Caco-2 (cell line): ENCODE measurements around the gene SLC19A1. TPM values are rescaled to one million over a fixed set of nuclear protein-coding genes. Genes with fewer than 3 reads are reported as not detected.

ENCODE experiments used
- BruUV-seq: library from RNA; stranded (reverse); fragments of 400-500 nt; replicated peaks from 2 replicates; lab custom pipeline; 2021; lab: Mats Ljungman, UMichigan
- CTCF ChIA-PET: fragments of 300-600 bp; sonication (Branson Sonifier 250); formaldehyde crosslinking; loops from one replicate; lab custom pipeline; 2022; ENCODE audit warnings: antibody characterized with exemption; lab: Charles Lee
- POLR2A ChIA-PET: fragments of 300-600 bp; sonication (Branson Sonifier 250); formaldehyde crosslinking; loops from one replicate; lab custom pipeline; 2022; ENCODE audit warnings: antibody characterized with exemption; lab: Charles Lee
- DNase-seq, 2 experiments: peaks; one replicate each; pipeline versions ENCODE4 v3.0.0 to v3.0.0-alpha.2; 2020 to 2022
- H3K27me3 ChIP-seq: replicated peaks from 2 replicates; pipeline ENCODE4 v1.6.0; 2011; ENCODE audit warnings: low read length; ENCODE audit not compliant: control insufficient read depth, insufficient read depth
- H3K36me3 ChIP-seq: 2 replicates; pipeline ENCODE4 v1.5.1; 2011; ENCODE audit warnings: low read length; ENCODE audit not compliant: control insufficient read depth, insufficient read depth
- H3K4me1 ChIP-seq: fragments of 250-450 bp; sonication (Bioruptor Pico); 2 replicates; pipeline ENCODE4 v1.5.1; 2020; ENCODE audit warnings: mild to moderate bottlenecking
- H3K4me3 ChIP-seq: 2 replicates; pipeline ENCODE4 v1.5.1; 2011; ENCODE audit warnings: low read depth, mild to moderate bottlenecking, control low read depth, low read length
- H3K9me3 ChIP-seq: fragments of 250-450 bp; sonication (Bioruptor Pico); 2 replicates; pipeline ENCODE4 v1.5.1; 2020; ENCODE audit warnings: mild to moderate bottlenecking, moderate library complexity
- H3K27ac Mint-ChIP-seq: one replicate; pipeline ENCODE4 v1.8.0; 2022; ENCODE audit warnings: mixed read lengths; ENCODE audit not compliant: unreplicated experiment
- H3K27me3 Mint-ChIP-seq: one replicate; pipeline ENCODE4 v1.8.0; 2022; ENCODE audit warnings: mixed read lengths; ENCODE audit not compliant: insufficient read depth, unreplicated experiment
- H3K36me3 Mint-ChIP-seq: one replicate; pipeline ENCODE4 v1.8.0; 2022; ENCODE audit warnings: mild to moderate bottlenecking, mixed read lengths; ENCODE audit not compliant: insufficient read depth, unreplicated experiment
- H3K4me1 Mint-ChIP-seq: one replicate; pipeline ENCODE4 v1.8.0; 2022; ENCODE audit warnings: low read depth, mixed read lengths; ENCODE audit not compliant: unreplicated experiment
- H3K4me3 Mint-ChIP-seq: one replicate; pipeline ENCODE4 v1.8.0; 2022; ENCODE audit warnings: mild to moderate bottlenecking, moderate library complexity, mixed read lengths; ENCODE audit not compliant: unreplicated experiment
- H3K9me3 Mint-ChIP-seq: one replicate; pipeline ENCODE4 v1.8.0; 2022; ENCODE audit warnings: mixed read lengths; ENCODE audit not compliant: unreplicated experiment
- CTCF ChIP-seq, 2 experiments: fragments of 200-600 bp in 1 of 2; IDR thresholded peaks; 1 replicate in 1 of 2; 2 replicates in 1 of 2; pipeline versions ENCODE4 v1.5.1 to v1.8.0; 2011 to 2022; ENCODE audit warnings: antibody characterized with exemption in 1 of 2, control low read depth in 1 of 2, inconsistent platforms in 1 of 2, low read depth in 1 of 2, low read length in 1 of 2, mild to moderate bottlenecking in 1 of 2, moderate library complexity in 1 of 2; ENCODE audit not compliant: insufficient read depth in 1 of 2, severe bottlenecking in 1 of 2, unreplicated experiment in 1 of 2
- intact Hi-C: fragments of 100-400 bp; cut with micrococcal nuclease; formaldehyde crosslinking; loops from one replicate; pipeline ENCODE4 v1.10.0; 2022; ENCODE audit not compliant: unreplicated experiment
- total RNA-seq: library from RNA; stranded (reverse); gene quantifications from 2 replicates; pipeline ENCODE4 v1.2.3, GENCODE V29; 2022

The SLC19A1 gene
- total RNA-seq, 1 experiment from 2014 or later, result 45.4 TPM

- no peak for TF ChIP-seq CTCF (IDR thresholded peaks at IDR 0.05; ENCODE audit: insufficient read depth in 1 of 2, low read depth in 1 of 2, low read length in 1 of 2, severe bottlenecking in 1 of 2, unreplicated experiment in 1 of 2)
- CTCF ChIA-PET, result no interaction called here
Measured at GRCh38 chr21:45534636-45535331, 7.5 kb downstream of the SLC19A1 start.

GRCh38 chr21:45533846-45534635 lies 8.2 kb downstream of the SLC19A1 start:
- Mint-ChIP-seq H3K4me1 (no peaks in the 10 kb centered on the region), H3K4me3 (no peak overlapping the region), H3K27me3 (no peaks in the 10 kb centered on the region), H3K27ac (no peak overlapping the region), H3K36me3 (peaks cover 13% of the 10 kb centered on the region), H3K9me3 (no peaks in the 10 kb centered on the region)
- intact Hi-C loops, result no loop called here
- DNase-seq, result peak in 1 of 2 experiments; percentile 28
- no peaks in the 10 kb centered on the region for H3K27me3 ChIP-seq
- no peak overlapping the region for H3K4me3 ChIP-seq
- no TSS peak for BruUV-seq
- no peak for TF ChIP-seq CTCF (IDR thresholded peaks at IDR 0.05; ENCODE audit: insufficient read depth in 1 of 2, low read depth in 1 of 2, low read length in 1 of 2, severe bottlenecking in 1 of 2, unreplicated experiment in 1 of 2)
- ChIA-PET CTCF (no interaction called here), POLR2A (no interaction called here)
- no peaks in the 10 kb centered on the region for H3K36me3 ChIP-seq
- no peaks in the 10 kb centered on the region for H3K9me3 ChIP-seq
- H3K4me1 ChIP-seq, result no peaks in the 10 kb centered on the region

More at GRCh38 chr21:45534636-45535331, 7.5 kb downstream of the SLC19A1 start:
- Histone ChIP-seq H3K27me3 (no peaks in the 10 kb centered on the region), H3K36me3 (no peaks in the 10 kb centered on the region), H3K4me3 (no peak overlapping the region), H3K9me3 (no peaks in the 10 kb centered on the region), H3K4me1 (no peaks in the 10 kb centered on the region)
- BruUV-seq, result no TSS peak
- peak in 1 of 2 experiments; percentile 32 for DNase-seq
- POLR2A ChIA-PET, result no interaction called here
- H3K9me3 Mint-ChIP-seq, result no peaks in the 10 kb centered on the region
- H3K27ac Mint-ChIP-seq, result no peak overlapping the region
- intact Hi-C loops, result no loop called here
- peaks cover 13% of the 10 kb centered on the region for H3K36me3 Mint-ChIP-seq
- H3K27me3 Mint-ChIP-seq, result no peaks in the 10 kb centered on the region
- no peaks in the 10 kb centered on the region for H3K4me1 Mint-ChIP-seq
- no peak overlapping the region for H3K4me3 Mint-ChIP-seq

GRCh38 chr21:45533361-45533845 lies 8.8 kb downstream of the SLC19A1 start:
- Mint-ChIP-seq H3K4me1 (no peaks in the 10 kb centered on the region), H3K9me3 (no peaks in the 10 kb centered on the region)
- CTCF ChIA-PET, result interaction anchor here (0.7 kb wide), 1 partner anchor 8 kb away, joined by 3 read pairs; no protein-coding TSS in a partner anchor

More at GRCh38 chr21:45533361-45533845, 8.8 kb downstream of the SLC19A1 start:
- Mint-ChIP-seq H3K27me3 (no peaks in the 10 kb centered on the region), H3K4me3 (no peak overlapping the region), H3K36me3 (peaks cover 18% of the 10 kb centered on the region), H3K27ac (no peak overlapping the region)
- Histone ChIP-seq H3K9me3 (no peaks in the 10 kb centered on the region), H3K4me1 (no peaks in the 10 kb centered on the region), H3K4me3 (no peak overlapping the region), H3K36me3 (no peaks in the 10 kb centered on the region), H3K27me3 (no peaks in the 10 kb centered on the region)
- POLR2A ChIA-PET, result no interaction called here
- no TSS peak for BruUV-seq
- TF ChIP-seq CTCF (IDR thresholded peaks at IDR 0.05; ENCODE audit: insufficient read depth in 1 of 2, low read depth in 1 of 2, low read length in 1 of 2, severe bottlenecking in 1 of 2, unreplicated experiment in 1 of 2), result no peak
- DNase-seq, result peak in 1 of 2 experiments; percentile 29
- intact Hi-C loops, result no loop called here
